HFFc6 (cell line): ENCODE measurements around the gene NT5DC2. TPM values are rescaled to one million over a fixed set of nuclear protein-coding genes. Genes with fewer than 3 reads are reported as not detected.

Experiments
- DNase-seq: peaks from one replicate; pipeline ENCODE4 v3.0.0-alpha.2; 2018
- H3K27ac Mint-ChIP-seq: 2 replicates; pipeline ENCODE4 v1.8.0; 2020; ENCODE audit warnings: mild to moderate bottlenecking, mixed read lengths
- H3K27me3 Mint-ChIP-seq: 2 replicates; pipeline ENCODE4 v1.8.0; 2021; ENCODE audit warnings: mild to moderate bottlenecking, moderate library complexity, mixed read lengths; ENCODE audit not compliant: insufficient read depth
- H3K36me3 Mint-ChIP-seq: 2 replicates; pipeline ENCODE4 v1.8.0; 2021; ENCODE audit warnings: low read depth, mixed read lengths
- H3K4me1 Mint-ChIP-seq: 2 replicates; pipeline ENCODE4 v1.8.0; 2020; ENCODE audit warnings: low read depth, mixed read lengths
- H3K4me3 Mint-ChIP-seq: 2 replicates; pipeline ENCODE4 v1.8.0; 2020; ENCODE audit warnings: mild to moderate bottlenecking, moderate library complexity, mixed read lengths
- H3K9me3 Mint-ChIP-seq: 2 replicates; pipeline ENCODE4 v1.8.0; 2020; ENCODE audit warnings: mild to moderate bottlenecking, mixed read lengths
- total RNA-seq, 6 experiments: library from RNA; stranded (reverse); fragmentation: NEBNext Ultra II Directional; extraction: Animal tissue kit (Norgen Biotek cat#: 25700); gene quantifications; 2 replicates in 1 of 6; 3 replicates in 5 of 6; pipeline ENCODE4 v1.2.3, GENCODE V29; 2021
- TF ChIP-seq, protein P1 (sequence below): fragments of 200-600 bp; sonication (generic); IDR thresholded peaks from 2 replicates; pipeline ENCODE4 v1.5.0; 2021; ENCODE audit warnings: antibody characterized with exemption, mild to moderate bottlenecking

Gene NT5DC2
- total RNA-seq, 6 experiments from 2014 or later = 156 to 198 (median 183) TPM

DNA sequence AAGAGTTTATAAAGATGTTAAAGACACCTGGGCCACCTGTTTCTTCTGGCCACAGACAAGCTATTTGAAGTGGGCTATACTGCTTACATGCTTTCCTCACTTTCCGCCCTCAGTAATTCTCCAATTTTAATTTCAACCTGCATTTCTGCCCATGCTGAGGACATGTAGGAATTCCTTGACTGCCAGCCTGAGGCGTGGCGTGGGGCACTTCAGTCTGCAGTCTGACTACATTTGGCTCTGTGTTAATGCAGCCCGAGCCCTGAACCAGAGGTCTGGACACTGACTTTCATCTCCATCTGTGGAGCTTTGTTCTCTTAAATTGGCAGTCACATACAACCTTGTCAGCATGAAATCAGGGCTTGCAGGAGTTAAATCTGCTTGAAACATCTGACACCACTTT lies 11.3 kb upstream of the NT5DC2 start:
- DNase-seq = no peak
- peaks cover 32% of the 10 kb centered on the region for H3K4me1 Mint-ChIP-seq
- H3K9me3 Mint-ChIP-seq = no peaks in the 10 kb centered on the region
- TF ChIP-seq, protein P1, sequence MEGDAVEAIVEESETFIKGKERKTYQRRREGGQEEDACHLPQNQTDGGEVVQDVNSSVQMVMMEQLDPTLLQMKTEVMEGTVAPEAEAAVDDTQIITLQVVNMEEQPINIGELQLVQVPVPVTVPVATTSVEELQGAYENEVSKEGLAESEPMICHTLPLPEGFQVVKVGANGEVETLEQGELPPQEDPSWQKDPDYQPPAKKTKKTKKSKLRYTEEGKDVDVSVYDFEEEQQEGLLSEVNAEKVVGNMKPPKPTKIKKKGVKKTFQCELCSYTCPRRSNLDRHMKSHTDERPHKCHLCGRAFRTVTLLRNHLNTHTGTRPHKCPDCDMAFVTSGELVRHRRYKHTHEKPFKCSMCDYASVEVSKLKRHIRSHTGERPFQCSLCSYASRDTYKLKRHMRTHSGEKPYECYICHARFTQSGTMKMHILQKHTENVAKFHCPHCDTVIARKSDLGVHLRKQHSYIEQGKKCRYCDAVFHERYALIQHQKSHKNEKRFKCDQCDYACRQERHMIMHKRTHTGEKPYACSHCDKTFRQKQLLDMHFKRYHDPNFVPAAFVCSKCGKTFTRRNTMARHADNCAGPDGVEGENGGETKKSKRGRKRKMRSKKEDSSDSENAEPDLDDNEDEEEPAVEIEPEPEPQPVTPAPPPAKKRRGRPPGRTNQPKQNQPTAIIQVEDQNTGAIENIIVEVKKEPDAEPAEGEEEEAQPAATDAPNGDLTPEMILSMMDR = no peak
- no peaks in the 10 kb centered on the region for H3K27me3 Mint-ChIP-seq
- H3K36me3 Mint-ChIP-seq = peaks cover 25% of the 10 kb centered on the region
- peak overlapping the region; percentile 7; the same call in 1 of the 2 replicates for H3K27ac Mint-ChIP-seq
- H3K4me3 Mint-ChIP-seq = no peak overlapping the region; the same call in 1 of the 2 replicates

DNA sequence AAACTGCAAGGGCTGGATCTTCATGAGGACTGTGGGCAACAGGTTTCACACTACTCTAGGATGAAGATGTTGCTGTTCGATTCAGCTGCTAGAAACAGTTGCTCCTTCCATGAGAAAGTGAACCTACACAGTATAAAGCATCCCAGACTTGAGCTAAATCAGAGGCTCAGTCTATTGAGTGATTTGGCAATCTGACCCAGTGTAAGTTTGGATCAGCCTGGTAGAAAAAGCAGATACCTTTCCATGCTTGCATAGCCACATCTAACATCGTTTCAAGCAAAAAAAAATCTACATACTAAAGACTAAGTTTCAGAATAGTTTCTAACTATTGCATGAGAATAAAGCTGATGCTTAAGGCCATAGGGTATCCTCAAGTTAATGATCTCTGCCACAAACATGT lies 7.4 kb upstream of the NT5DC2 start:
- no peak overlapping the region for H3K27ac Mint-ChIP-seq
- H3K27me3 Mint-ChIP-seq = peaks cover 7% of the 10 kb centered on the region
- no peak for DNase-seq
- H3K4me3 Mint-ChIP-seq = no peak overlapping the region
- H3K9me3 Mint-ChIP-seq = no peaks in the 10 kb centered on the region
- TF ChIP-seq, protein P1 = no peak
- peaks cover 54% of the 10 kb centered on the region for H3K4me1 Mint-ChIP-seq
- H3K36me3 Mint-ChIP-seq = peaks cover 37% of the 10 kb centered on the region

DNA sequence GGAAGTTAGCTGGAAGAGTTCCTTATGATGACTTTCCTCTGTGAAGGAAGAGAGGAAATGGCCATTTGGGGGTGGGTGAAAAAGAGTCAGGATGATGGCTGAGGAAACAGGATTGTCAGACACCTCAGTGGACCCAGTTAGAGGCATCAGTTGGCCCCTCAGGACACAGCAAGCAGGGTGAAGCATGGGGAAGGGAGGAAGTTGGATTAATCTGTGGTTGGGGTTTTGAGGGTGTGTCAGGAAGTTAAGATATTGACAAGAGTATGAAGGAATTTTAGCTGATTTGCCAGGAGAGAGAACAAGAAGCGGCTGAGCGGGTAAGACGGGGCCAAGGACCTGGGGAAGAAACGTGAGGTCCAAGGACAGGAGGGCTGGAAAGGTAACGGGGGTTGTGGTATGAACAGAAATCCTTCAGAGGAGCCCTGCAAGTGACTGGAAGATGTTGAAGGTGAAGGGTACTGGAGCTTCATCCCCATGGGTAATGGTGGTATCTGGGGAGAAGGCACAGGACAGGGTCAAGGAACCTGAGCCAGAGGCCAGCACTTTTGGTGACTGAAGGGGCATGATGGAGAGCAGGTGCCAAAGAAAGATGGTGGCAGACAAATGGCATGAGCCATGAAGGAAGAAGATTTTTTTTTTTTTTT lies 5.5 kb upstream of the NT5DC2 start:
- H3K9me3 Mint-ChIP-seq = no peaks in the 10 kb centered on the region
- H3K27ac Mint-ChIP-seq = peak overlapping the region; percentile 58
- peaks cover 37% of the 10 kb centered on the region for H3K36me3 Mint-ChIP-seq
- peaks cover 55% of the 10 kb centered on the region for H3K4me1 Mint-ChIP-seq
- DNase-seq = no peak
- peaks cover 7% of the 10 kb centered on the region for H3K27me3 Mint-ChIP-seq
- H3K4me3 Mint-ChIP-seq = peak overlapping the region; percentile 71
- TF ChIP-seq, protein P1 = no peak

DNA sequence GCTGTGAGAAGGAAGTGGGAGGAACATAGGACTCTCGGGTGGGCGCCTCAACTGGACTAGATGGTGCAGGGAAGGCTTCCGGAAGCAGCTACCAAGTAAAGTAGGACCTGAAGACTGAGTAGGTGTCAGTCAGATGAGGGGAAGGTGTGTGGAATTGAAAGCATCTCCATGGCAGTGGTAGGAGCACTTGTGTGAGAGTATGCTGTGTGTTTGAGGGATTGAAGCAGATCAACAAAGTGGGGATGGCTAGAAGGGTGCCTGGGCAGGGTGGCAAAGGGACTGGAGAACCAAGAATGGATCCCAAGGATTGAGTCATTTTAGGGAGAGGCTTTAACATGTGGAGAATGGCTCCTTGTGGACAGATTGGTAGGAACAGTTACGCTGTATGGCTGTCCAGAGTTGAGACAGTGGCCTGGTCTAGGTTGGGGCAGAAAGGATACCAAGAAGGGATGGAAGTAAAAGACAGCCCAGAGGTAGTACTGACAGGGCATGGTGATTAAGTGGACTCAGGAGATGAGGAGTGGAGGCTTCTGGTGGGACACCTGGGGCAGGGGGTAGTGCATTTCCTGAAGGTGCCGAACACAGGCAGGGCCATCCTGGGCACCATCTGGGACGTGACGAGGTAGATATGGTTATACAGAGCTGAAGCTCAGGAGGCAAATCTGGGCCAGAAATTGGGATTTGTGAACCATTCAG lies 4.2 kb upstream of the NT5DC2 start:
- peak overlapping the region; percentile 99 for H3K27ac Mint-ChIP-seq
- H3K36me3 Mint-ChIP-seq = peaks cover 37% of the 10 kb centered on the region
- no peaks in the 10 kb centered on the region for H3K9me3 Mint-ChIP-seq
- peaks cover 7% of the 10 kb centered on the region for H3K27me3 Mint-ChIP-seq
- peak overlapping the region; percentile 100 for H3K4me3 Mint-ChIP-seq
- no peak for DNase-seq
- H3K4me1 Mint-ChIP-seq = peaks cover 55% of the 10 kb centered on the region
- TF ChIP-seq, protein P1 = no peak

DNA sequence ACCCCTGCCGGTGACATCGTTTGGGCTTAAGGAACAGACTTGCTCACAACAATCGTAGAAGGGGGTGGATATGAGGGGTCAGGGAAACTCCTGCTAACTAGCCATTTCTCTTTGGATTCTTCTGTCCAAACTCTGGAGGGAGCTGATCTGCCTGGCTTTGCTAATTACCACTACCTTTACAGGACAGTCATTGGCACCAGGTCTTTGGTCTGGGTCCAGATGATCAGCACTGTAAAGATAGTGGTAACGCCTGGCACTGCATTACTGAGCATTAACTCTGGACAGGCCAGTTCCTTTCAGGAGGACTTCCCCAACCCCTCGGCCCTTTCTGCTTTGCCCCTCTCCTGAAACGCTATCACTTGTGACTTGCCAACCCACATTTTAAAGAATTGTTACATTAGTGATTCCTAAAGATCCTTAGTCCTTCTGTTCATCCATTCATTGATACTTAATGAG lies 3.5 kb upstream of the NT5DC2 start:
- H3K4me1 Mint-ChIP-seq = peaks cover 60% of the 10 kb centered on the region
- H3K4me3 Mint-ChIP-seq = peak overlapping the region; percentile 100
- H3K27ac Mint-ChIP-seq = peak overlapping the region; percentile 99
- H3K36me3 Mint-ChIP-seq = peaks cover 37% of the 10 kb centered on the region
- H3K9me3 Mint-ChIP-seq = no peaks in the 10 kb centered on the region
- DNase-seq = no peak
- TF ChIP-seq, protein P1 = no peak
- H3K27me3 Mint-ChIP-seq = peaks cover 7% of the 10 kb centered on the region
